ENCODE results near the gene TPBG.

The TPBG gene

DNA sequence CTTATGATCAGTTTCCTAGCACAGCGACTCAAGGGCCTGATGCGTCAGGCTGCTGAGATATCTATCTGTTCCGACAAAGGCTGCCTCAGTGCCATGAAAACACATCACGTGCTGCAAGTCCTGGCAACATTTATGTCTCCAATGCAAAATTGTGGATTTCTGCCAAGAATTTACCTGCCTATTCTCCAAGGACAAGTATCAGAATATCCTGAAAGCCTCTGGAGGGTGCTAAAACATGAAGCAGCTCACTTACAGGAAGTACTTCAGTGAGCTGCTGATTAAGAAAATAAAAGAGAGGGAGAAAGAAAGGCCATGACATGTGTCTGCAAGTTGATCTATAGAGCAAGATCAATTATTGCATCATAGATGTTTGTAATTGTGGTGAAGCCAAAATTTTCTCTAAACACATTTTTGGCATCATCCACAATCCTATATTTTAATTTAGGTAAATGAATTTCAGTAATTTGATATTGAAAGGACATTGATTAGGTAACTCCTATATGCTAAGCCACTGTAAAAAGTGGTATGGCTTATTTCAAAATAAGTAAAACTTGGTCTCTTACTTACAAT is 25.8 kb upstream of the TPBG start:
- TF ChIP-seq, protein P1, sequence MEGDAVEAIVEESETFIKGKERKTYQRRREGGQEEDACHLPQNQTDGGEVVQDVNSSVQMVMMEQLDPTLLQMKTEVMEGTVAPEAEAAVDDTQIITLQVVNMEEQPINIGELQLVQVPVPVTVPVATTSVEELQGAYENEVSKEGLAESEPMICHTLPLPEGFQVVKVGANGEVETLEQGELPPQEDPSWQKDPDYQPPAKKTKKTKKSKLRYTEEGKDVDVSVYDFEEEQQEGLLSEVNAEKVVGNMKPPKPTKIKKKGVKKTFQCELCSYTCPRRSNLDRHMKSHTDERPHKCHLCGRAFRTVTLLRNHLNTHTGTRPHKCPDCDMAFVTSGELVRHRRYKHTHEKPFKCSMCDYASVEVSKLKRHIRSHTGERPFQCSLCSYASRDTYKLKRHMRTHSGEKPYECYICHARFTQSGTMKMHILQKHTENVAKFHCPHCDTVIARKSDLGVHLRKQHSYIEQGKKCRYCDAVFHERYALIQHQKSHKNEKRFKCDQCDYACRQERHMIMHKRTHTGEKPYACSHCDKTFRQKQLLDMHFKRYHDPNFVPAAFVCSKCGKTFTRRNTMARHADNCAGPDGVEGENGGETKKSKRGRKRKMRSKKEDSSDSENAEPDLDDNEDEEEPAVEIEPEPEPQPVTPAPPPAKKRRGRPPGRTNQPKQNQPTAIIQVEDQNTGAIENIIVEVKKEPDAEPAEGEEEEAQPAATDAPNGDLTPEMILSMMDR (IDR thresholded peaks at IDR 0.05; ENCODE audit: control insufficient read depth, insufficient read depth, low read depth, low read length, missing control alignments), result no peak
- no peak overlapping the region for H3K4me3 ChIP-seq (ENCODE audit: control insufficient read depth, low read depth, low read length)
- DNase-seq (ENCODE audit: low read depth), result no peak

DNA sequence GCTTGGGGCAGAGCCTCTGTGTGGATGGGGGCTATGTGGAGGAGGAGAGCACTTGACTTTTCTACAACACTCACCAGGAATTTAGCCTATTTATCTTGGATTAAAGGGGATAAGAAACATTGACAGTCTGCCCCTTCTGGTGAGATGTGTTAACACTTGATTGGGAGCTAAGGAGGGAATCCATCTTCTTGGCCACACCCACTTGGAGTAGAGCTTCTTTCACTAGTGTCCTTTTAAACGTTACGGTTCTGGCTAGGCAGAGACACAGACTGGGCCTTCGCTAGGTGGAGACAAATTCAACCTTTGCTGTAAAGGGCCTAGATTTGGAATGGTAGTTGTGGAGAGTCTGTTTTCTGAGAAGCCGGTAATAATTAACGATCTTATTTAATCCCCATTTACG is 15.5 kb upstream of the TPBG start:
- DNase-seq (ENCODE audit: low read depth), result no peak
- TF ChIP-seq, protein P1 (IDR thresholded peaks at IDR 0.05; ENCODE audit: control insufficient read depth, insufficient read depth, low read depth, low read length, missing control alignments), result no peak
- H3K4me3 ChIP-seq (ENCODE audit: control insufficient read depth, low read depth, low read length), result no peak overlapping the region

GRCh38 chr6:82353848-82354247 is 9.8 kb upstream of the TPBG start:
- DNase-seq (ENCODE audit: low read depth), result no peak
- TF ChIP-seq, protein P1 (IDR thresholded peaks at IDR 0.05; ENCODE audit: control insufficient read depth, insufficient read depth, low read depth, low read length, missing control alignments), result no peak
- no peak overlapping the region for H3K4me3 ChIP-seq (ENCODE audit: control insufficient read depth, low read depth, low read length)

DNA sequence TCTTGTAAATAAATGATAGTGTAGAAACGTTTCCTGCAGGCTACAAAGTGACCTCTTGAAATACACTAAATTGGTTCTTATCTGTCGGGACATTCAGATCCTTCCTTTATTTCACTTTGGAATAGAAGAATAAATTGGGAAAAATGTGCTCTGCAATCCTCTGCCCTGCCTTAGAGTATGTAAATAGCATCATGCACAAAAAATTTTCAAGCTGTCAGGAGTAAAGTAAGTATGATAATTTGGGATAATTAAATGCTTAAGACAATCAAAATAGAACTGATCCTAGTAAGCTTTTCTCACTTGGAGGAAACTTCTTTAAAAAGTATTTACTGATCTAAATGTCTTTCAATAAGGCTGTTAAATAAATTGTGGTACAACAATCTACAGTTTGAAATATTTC is 3.1 kb upstream of the TPBG start:
- H3K4me3 ChIP-seq (ENCODE audit: control insufficient read depth, low read depth, low read length), result no peak overlapping the region
- DNase-seq (ENCODE audit: low read depth), result no peak
- TF ChIP-seq, protein P1 (IDR thresholded peaks at IDR 0.05; ENCODE audit: control insufficient read depth, insufficient read depth, low read depth, low read length, missing control alignments), result no peak

DNA sequence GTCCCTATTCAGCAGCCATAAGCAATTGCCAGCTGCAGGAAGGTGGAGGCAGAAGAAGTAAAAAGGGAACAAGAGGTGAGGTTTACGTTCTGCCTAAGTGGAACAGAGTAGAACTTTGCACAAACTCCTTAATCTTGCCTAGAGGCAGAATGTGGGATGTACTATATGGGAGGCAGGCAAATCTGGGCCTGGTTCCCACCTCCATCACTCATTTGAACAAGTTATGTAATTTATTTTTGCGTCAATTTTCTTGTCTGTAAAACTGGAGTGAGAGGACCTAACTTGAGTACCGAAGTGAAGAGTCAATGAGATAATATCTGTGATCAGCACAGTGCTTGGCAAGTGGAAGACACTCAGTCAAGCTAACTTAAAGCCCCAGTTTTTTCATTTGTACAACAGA is 2.0 kb upstream of the TPBG start:
- no peak for DNase-seq (ENCODE audit: low read depth)
- no peak overlapping the region for H3K4me3 ChIP-seq (ENCODE audit: control insufficient read depth, low read depth, low read length)
- TF ChIP-seq, protein P1 (IDR thresholded peaks at IDR 0.05; ENCODE audit: control insufficient read depth, insufficient read depth, low read depth, low read length, missing control alignments), result no peak

DNA sequence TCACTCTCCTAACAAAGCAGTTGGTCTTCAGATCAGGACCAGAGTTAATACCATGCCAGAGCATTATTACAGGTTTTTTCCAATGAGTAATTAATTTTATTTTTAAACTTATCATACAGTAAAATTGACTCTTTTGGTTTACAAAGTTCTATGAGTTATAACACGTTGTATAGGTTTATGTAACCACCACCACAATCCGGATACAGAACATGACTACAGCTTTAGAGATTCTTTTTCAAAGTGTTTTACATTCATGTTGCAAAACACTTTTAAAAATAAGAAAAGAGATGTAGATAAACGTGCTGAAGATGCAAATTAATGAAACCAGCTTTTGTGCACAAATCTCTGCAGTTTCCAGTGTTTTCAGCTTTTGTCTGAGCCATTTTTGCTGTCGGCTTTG is 1.5 kb upstream of the TPBG start:
- no peak overlapping the region for H3K4me3 ChIP-seq (ENCODE audit: control insufficient read depth, low read depth, low read length)
- no peak for DNase-seq (ENCODE audit: low read depth)
- TF ChIP-seq, protein P1 (IDR thresholded peaks at IDR 0.05; ENCODE audit: control insufficient read depth, insufficient read depth, low read depth, low read length, missing control alignments), result no peak
